HG03280 (cell line): ENCODE measurements around the gene FRAT2.
A peak's percentile ranks its signal among the peaks of the same experiment; 100 is the strongest.

Experiments used
- ATAC-seq: cut with Tn5 transposase; IDR thresholded peaks from one replicate; pipeline ENCODE4 v1.9.1; 2021; ENCODE audit warnings: mild to moderate bottlenecking, moderate library complexity; ENCODE audit not compliant: unreplicated experiment

FRAT2 gene

GRCh38 chr10:97327348-97328294 lies 6.9 kb downstream of the FRAT2 start:
- ATAC-seq: no peak

DNA sequence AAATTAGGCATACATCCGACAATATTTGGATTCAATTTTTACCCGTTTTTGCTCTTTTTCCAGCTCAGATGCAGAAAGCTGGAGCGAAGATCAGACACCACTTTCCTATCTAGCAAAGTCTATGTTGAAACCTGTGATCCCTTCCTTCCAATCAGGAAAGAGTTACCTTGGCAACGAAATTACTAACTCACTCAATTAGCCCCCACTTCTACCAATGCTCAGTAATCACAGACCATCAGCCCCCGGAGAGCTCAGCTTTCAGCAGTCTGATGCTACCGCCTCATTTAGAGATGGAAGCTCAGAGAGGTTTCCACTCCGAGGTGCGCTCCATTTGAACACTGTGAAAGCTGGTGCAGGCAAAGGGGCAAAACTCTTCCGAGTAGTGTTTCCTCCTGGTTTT lies 8.8 kb downstream of the FRAT2 start:
- ATAC-seq: no peak

DNA sequence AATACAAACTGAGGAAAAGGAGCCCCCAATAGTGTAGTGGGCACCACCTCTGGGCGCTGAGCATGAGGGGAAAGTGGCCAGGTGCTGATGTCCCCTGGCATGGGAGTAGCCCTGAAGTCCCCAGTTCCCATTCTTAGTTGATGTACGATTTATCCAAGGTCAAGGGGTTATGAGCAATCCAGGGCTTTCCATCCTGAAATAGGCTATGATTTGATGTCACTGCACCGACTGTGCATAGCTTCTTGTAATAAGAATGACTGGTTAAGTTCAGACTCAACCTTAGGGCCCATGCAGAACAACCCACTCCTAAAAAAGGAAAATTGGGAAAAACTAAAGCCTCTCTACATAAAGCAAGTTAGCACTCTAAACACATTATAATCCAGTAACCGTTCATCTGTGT lies 11.0 kb downstream of the FRAT2 start:
- no peak for ATAC-seq

DNA sequence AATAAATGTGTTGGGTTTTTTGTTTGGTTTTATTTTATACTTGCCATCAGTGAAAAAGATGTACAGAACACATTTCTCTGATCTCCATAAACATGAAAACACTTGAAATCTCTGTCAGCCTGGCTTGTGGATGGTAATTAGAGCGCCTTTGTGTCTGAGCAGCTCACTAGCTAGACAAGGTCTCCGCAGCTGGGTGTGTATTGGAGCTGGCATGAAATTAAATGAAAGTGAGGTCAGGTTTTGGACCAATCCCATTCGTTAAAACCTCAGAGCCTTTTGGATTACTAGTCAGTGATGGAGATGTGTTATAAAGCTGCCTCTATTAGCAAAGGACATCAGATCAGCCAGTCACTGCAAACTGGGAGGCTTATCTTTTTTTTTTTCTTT lies 12.7 kb downstream of the FRAT2 start:
- no peak for ATAC-seq

DNA sequence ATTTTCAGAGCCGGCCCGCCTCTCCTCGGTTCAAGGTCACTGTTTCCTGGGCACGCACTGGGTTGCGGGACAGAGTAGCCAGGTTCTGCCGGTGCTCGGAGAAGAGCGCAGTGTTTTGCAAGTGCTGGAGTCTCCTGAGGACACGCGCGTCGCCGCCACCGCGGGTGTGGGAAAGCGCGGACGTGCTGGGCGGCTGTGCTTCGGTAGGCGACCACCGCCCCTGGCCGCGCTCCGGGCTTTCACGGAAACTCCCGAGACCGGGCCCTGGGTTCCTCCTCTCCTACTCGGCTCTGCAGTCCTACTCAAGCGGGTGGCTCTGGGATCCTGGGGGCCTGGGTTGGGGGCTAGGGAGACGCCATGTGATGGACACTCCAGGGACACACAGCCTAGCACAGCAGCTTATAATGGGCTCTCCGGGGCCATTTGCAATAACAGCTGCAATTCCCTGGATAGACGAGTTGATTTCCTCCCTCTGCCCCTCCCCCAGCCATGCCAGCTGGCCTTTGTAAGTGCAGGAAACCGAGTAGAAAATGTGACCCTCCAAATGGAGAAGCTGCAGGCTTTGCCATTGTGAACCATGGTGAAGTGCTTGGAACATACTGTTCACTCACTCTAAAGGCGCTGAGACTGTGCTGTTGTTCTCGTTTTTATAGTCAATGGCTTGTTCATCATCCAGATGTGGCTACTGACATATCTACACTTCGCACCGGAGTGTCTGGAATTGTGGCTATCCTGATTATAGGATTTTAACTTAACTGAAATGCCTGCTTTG lies 13.3 kb downstream of the FRAT2 start:
- no peak for ATAC-seq

DNA sequence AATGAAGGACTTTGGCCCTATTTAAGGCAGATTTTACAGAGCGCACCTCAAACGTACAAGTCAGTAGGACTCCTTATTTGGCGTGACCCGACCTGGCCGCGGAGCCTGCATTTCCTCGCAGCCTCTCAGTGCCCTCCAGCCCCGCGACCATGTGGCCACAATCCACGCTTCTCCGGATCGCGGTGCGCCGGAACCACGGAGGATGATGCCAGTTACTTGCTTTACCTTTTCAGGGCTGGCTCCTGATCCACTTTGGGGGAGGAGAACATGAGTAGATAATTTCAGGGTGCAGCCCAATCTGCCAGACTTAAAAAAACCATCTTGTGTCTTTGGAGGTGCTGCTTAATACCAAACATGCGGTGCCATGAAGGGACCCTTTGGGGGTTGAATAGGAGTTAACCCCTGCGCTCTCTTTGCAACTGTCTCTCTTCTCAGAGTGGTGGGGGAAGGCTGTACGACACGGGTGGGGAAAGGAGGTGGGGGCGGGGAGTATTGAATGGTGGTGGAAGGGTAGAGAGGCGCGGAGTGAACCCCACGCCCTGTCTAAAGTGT lies 14.0 kb downstream of the FRAT2 start:
- no peak for ATAC-seq

GRCh38 chr10:97319671-97320479 lies 14.7 kb downstream of the FRAT2 start:
- ATAC-seq: peak; percentile 30

- peak; percentile 80 for ATAC-seq
Observed at GRCh38 chr10:97318772-97319651, 15.5 kb downstream of the FRAT2 start, which contains the start of gene FRAT1. Gene FRAT1, plus strand, starts transcription at chr10:97319271. Its CDS starts 183 bp downstream, at chr10:97319454.

- ATAC-seq: no peak
Observed at GRCh38 chr10:97314671-97315070, 19.9 kb downstream of the FRAT2 start.

- no peak for ATAC-seq
Observed at GRCh38 chr10:97312897-97313296, 21.6 kb downstream of the FRAT2 start.

DNA sequence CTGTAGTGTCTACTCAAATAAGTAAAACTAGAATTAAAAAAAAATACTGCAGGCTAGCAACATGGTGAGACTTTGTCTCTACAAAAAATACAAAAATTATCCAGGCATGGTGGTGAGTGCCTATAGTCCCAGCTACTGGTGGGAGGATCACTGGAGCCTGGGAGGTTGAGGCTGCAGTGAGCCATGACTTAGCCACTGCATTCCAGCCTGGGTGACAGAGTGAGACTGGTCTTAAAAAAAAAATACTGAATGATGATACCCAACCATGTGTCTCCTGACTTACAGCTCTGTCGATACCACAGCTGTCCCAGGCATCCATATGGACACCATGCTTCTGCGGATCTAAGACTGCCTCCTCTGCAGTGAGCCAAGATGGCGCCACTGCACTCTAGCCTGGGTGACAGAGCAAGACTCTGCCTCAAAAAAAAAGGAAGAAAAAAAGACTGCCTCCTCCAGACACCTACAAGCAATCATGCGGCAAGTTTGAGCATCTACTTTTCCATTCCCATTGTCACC lies 23.4 kb downstream of the FRAT2 start:
- no peak for ATAC-seq

GRCh38 chr10:97307866-97308780 lies 26.4 kb downstream of the FRAT2 start:
- no peak for ATAC-seq

DNA sequence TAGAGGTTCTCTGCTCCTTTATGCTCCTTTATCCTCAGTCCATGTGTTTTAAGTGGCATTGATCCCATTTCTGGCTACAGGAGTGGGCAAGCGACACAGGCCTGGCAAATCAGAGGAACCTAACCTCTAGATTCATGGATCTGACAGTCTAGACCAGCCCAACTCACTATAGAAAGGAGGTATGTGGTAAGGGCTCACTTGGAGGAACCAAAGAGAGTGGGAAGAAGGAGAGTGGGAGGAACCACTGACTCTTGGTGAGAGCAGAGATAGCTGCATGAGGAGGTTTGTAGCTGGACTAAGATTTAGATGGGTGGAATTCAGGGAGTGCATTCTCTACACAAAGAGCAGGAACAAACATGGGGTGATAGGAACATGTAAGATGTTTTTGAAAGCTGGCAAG lies 27.1 kb downstream of the FRAT2 start:
- ATAC-seq: no peak

DNA sequence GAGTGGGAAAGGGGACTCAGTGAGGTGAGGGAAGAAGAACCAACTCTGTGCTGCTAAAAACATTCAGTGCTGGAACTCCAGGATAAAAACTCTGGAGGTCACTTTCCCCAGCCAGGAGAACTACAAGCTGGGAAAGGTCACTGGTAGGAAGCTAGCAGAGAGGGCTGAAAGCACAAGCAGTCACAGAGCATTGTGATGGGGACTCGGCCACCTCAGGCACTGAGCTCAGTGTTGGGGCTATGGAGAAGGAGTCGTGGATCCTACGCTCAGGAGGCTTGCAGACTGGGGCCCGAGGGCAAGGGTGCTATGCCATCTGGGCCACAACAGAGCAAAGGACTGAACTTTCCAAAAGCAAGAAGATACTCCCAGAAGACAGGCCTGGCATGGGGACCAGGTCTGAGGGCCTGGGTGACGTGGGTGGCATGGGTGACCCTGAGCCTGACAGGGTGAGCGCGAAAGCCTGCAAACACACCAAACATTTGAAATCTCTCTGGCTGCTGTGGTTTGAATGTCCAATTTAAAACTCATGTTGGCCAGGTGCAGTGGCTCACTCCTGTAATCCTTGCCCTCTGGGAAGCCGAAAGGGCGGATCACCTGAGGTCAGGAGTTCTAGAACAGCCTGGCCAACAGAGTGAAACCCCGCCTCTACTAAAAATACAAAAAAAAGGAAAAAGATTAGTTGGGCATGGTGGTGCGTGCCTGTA lies 32.3 kb downstream of the FRAT2 start:
- ATAC-seq: no peak

GRCh38 chr10:97300980-97301379 lies 33.5 kb downstream of the FRAT2 start:
- no peak for ATAC-seq

- ATAC-seq: no peak
Observed at GRCh38 chr10:97298223-97298571, 36.3 kb downstream of the FRAT2 start.

DNA sequence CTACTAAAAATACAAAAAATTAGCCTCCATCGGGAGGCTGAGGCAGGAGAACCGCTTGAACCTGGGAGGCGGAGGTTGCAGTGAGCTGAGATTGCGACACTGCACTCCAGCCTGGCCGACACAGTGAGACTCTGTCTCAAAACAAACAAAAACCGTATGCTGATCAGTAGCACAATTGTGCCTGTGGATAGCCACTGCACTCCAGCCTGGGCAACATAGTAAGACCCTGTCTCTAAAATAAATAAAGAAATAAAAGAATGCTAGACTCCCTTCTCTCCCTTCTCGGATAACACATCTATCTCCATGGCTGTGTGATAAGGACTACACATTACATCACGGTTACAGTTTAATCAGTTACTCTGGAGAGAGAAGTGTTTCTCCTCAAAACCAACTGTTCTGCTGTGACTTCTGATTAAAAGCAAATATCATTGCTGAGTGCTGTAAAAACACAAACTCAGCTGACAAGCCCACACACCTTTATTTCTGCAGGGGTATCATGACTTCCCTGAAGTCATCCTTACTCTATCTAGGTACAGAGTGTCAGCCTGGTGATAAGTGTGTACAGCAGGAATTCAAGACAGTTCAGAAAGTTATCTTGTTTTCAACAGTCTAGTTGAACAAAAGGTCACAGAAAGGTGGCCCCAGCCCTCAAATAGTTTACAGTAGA lies 36.8 kb downstream of the FRAT2 start:
- ATAC-seq: no peak

GRCh38 chr10:97292862-97293198 lies 41.7 kb downstream of the FRAT2 start:
- no peak for ATAC-seq
